NK-92 treated with Interleukin-12 subunit alpha and Interleukin-12 subunit beta, amount 100 ng/mL, for 24 hours (cell line): ENCODE data around the gene SCAMP1.
"Not testable (repeated sequence)": the region's sequence is repeated elsewhere in the genome, so short reads cannot be mapped to it uniquely, and the experiment has no call there.

Experiments
- DNase-seq: peaks from one replicate; lab custom pipeline; 2025; lab: John Stamatoyannopoulos, UW

Gene SCAMP1

GRCh38 chr5:78359831-78360673, at the start of gene SCAMP1:
Gene SCAMP1 (plus strand): TSS chr5:78360617. CDS start chr5:78360672, 55 bp downstream.
- DNase-seq: peak; percentile 82

GRCh38 chr5:78317515-78317914, 42.9 kb upstream of the SCAMP1 start:
- DNase-seq: no peak

- DNase-seq: no peak
Observed at GRCh38 chr5:78318337-78318736, 42.1 kb upstream of the SCAMP1 start.

GRCh38 chr5:78320401-78320800, 40.0 kb upstream of the SCAMP1 start:
- no peak for DNase-seq

- DNase-seq: no peak
Observed at GRCh38 chr5:78323241-78323640, 37.2 kb upstream of the SCAMP1 start.

GRCh38 chr5:78326930-78327329, 33.5 kb upstream of the SCAMP1 start:
- DNase-seq: no peak

- DNase-seq: no peak
Observed at GRCh38 chr5:78327761-78328510, 32.5 kb upstream of the SCAMP1 start.

GRCh38 chr5:78328585-78329173, 31.7 kb upstream of the SCAMP1 start:
- no peak for DNase-seq

GRCh38 chr5:78331523-78332080, 28.8 kb upstream of the SCAMP1 start:
- DNase-seq: no peak

- no peak for DNase-seq
Observed at GRCh38 chr5:78334811-78335210, 25.6 kb upstream of the SCAMP1 start.

- no peak for DNase-seq
Observed at GRCh38 chr5:78335976-78336375, 24.4 kb upstream of the SCAMP1 start.

- no peak for DNase-seq
Observed at GRCh38 chr5:78336698-78337097, 23.7 kb upstream of the SCAMP1 start.

GRCh38 chr5:78339617-78340436, 20.6 kb upstream of the SCAMP1 start:
- no peak for DNase-seq

- no peak for DNase-seq
Observed at GRCh38 chr5:78341440-78341839, 19.0 kb upstream of the SCAMP1 start.

GRCh38 chr5:78345485-78345884, 14.9 kb upstream of the SCAMP1 start:
- DNase-seq: no peak

- no peak for DNase-seq
Observed at GRCh38 chr5:78353520-78353919, 6.9 kb upstream of the SCAMP1 start.

GRCh38 chr5:78354066-78354670, 6.2 kb upstream of the SCAMP1 start:
- DNase-seq: no peak

GRCh38 chr5:78355561-78355960, 4.9 kb upstream of the SCAMP1 start:
- no peak for DNase-seq

- DNase-seq: not testable (repeated sequence)
Observed at GRCh38 chr5:78359455-78359830, 974 bp upstream of the SCAMP1 start.

- DNase-seq: no peak
Observed at GRCh38 chr5:78360674-78360923, 182 bp downstream of the SCAMP1 start.

- peak; percentile 56 for DNase-seq
Observed at GRCh38 chr5:78360924-78361630, 660 bp downstream of the SCAMP1 start.
